SK-N-SH (cell line): ENCODE measurements around the gene RMDN3.

ENCODE experiments used
- CHD2 ChIP-seq: fragments of 150-350 bp; IDR thresholded peaks from 2 replicates; pipeline ENCODE4 v1.6.1; 2018; ENCODE audit warnings: low read length; ENCODE audit not compliant: partially characterized antibody
- ELF1 ChIP-seq: IDR thresholded peaks from 2 replicates; pipeline ENCODE4 v1.4.0; 2012
- EP300 ChIP-seq, 2 experiments: IDR thresholded peaks; 2 replicates each; pipeline versions ENCODE4 v1.4.0 to v1.6.1; 2012; ENCODE audit warnings: borderline replicate concordance in 1 of 2, low read depth in 1 of 2, low read length in 1 of 2
- EZH2phosphoT487 ChIP-seq: fragments of 200-600 bp; sonication (generic); IDR thresholded peaks from 2 replicates; pipeline ENCODE4 v1.6.1; 2017; ENCODE audit warnings: low read depth, mixed run types, mild to moderate bottlenecking, antibody characterized with exemption, moderate library complexity, borderline replicate concordance
- MXI1 ChIP-seq: IDR thresholded peaks from 2 replicates; pipeline ENCODE4 v1.6.1; 2012; ENCODE audit warnings: mild to moderate bottlenecking, low read depth, low read length, improper control_type of control experiment
- POLR2AphosphoS5 ChIP-seq: IDR thresholded peaks from 2 replicates; pipeline ENCODE4 v1.6.1; 2012; ENCODE audit warnings: low read depth, low read length
- SMC3 ChIP-seq: IDR thresholded peaks from 2 replicates; pipeline ENCODE4 v1.6.1; 2012; ENCODE audit warnings: low read depth, low read length, improper control_type of control experiment
- TCF12 ChIP-seq: IDR thresholded peaks from 2 replicates; pipeline ENCODE4 v1.4.0; 2012
- TF ChIP-seq, protein P1 (sequence below): fragments of 200-600 bp; sonication (generic); IDR thresholded peaks from 2 replicates; pipeline ENCODE4 v1.6.1; 2017; ENCODE audit warnings: antibody characterized with exemption, mild to moderate bottlenecking, moderate library complexity

DNA sequence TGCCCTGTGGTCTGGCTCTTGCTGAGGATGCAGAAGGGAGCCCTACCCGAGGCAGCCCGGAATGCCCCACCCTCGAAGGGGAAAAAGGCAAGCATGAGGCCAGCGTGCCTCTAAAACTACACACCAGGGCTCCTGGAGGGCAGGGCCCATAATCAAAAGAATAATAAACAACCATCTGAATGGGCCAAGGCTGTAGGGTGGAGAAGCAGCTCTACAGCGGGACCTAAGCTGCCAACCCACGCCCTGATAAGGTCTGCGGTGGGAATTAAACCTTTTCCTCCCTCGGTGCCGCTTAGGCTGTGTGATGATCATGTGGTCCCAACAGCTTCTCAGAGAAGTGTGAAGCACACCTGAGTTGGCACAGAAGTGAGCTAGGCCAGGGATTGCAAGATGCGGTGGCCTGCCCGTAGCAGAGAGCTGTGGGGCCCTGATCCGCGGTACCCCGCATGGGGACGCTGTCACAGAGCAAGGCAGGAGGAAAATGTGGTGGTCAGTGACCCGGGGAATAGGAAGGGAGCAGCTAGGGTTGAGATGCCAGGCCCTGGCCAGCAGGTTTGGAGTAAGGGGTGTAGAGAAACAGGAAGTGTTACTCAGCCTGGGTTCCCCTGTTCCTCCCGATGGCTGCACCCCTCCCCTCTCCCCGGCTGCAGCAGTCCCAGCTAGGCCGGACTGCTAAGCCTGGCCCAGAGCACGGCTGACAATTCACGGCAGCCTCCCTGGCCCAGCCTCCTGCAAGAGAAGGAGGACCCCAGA lies 13.6 kb upstream of the RMDN3 start:
- TF ChIP-seq ELF1 (no peak), CHD2 (no peak), SMC3 (no peak), EZH2phosphoT487 (no peak), TCF12 (no peak), EP300 (IDR thresholded peaks at IDR 0.05; ENCODE audit: borderline replicate concordance in 1 of 2, low read depth in 1 of 2, low read length in 1 of 2) (no peak), POLR2AphosphoS5 (no peak), MXI1 (no peak)
- TF ChIP-seq, protein P1, sequence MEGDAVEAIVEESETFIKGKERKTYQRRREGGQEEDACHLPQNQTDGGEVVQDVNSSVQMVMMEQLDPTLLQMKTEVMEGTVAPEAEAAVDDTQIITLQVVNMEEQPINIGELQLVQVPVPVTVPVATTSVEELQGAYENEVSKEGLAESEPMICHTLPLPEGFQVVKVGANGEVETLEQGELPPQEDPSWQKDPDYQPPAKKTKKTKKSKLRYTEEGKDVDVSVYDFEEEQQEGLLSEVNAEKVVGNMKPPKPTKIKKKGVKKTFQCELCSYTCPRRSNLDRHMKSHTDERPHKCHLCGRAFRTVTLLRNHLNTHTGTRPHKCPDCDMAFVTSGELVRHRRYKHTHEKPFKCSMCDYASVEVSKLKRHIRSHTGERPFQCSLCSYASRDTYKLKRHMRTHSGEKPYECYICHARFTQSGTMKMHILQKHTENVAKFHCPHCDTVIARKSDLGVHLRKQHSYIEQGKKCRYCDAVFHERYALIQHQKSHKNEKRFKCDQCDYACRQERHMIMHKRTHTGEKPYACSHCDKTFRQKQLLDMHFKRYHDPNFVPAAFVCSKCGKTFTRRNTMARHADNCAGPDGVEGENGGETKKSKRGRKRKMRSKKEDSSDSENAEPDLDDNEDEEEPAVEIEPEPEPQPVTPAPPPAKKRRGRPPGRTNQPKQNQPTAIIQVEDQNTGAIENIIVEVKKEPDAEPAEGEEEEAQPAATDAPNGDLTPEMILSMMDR = no peak
